ENCODE data around the gene IPO8.

The IPO8 gene

GRCh38 chr12:30661210-30661609 lies 34.5 kb downstream of the IPO8 start:
- H4K20me1 ChIP-seq (ENCODE audit: insufficient read depth, low read length) = no peaks in the 10 kb centered on the region
- no peaks in the 10 kb centered on the region for H3K4me1 ChIP-seq (ENCODE audit: insufficient read depth, low read length, severe bottlenecking)
- H3K9me3 ChIP-seq (ENCODE audit: low read length) = no peaks in the 10 kb centered on the region
- H3K27me3 ChIP-seq (ENCODE audit: insufficient read depth, low read length) = no peaks in the 10 kb centered on the region
- H3K27ac ChIP-seq (ENCODE audit: low read depth, low read length, poor library complexity, severe bottlenecking) = no peak overlapping the region
- no peaks in the 10 kb centered on the region for H3F3A ChIP-seq (ENCODE audit: insufficient read depth, low read length)
- no peak overlapping the region for H3K4me3 ChIP-seq (ENCODE audit: low read depth, low read length, poor library complexity, severe bottlenecking)
- peaks cover 57% of the 10 kb centered on the region for H3K36me3 ChIP-seq (ENCODE audit: insufficient read depth, low read length)
- H3K4me2 ChIP-seq (ENCODE audit: low read length) = no peak overlapping the region
- H3K9me2 ChIP-seq (ENCODE audit: low read depth, low read length) = no peaks in the 10 kb centered on the region
- TF ChIP-seq CTCF (IDR thresholded peaks at IDR 0.05; ENCODE audit: low read length) (no peak), EZH2 (IDR thresholded peaks at IDR 0.05; ENCODE audit: borderline replicate concordance, low read length) (no peak)
- no peak overlapping the region for H3K9ac ChIP-seq (ENCODE audit: low read length)
- no peaks in the 10 kb centered on the region for H3K79me2 ChIP-seq (ENCODE audit: insufficient read depth, low read length)
- H2AFZ ChIP-seq (ENCODE audit: low read length) = no peak overlapping the region

GRCh38 chr12:30652034-30652696 lies 43.5 kb downstream of the IPO8 start:
- Histone ChIP-seq H4K20me1 (ENCODE audit: insufficient read depth, low read length) (no peaks in the 10 kb centered on the region), H3K27me3 (ENCODE audit: insufficient read depth, low read length) (no peaks in the 10 kb centered on the region), H3K9ac (ENCODE audit: low read length) (no peak overlapping the region), H2AFZ (ENCODE audit: low read length) (no peak overlapping the region), H3K4me3 (ENCODE audit: low read depth, low read length, poor library complexity, severe bottlenecking) (no peak overlapping the region), H3K9me3 (ENCODE audit: low read length) (no peaks in the 10 kb centered on the region), H3K4me1 (ENCODE audit: insufficient read depth, low read length, severe bottlenecking) (no peaks in the 10 kb centered on the region), H3F3A (ENCODE audit: insufficient read depth, low read length) (no peaks in the 10 kb centered on the region), H3K9me2 (ENCODE audit: low read depth, low read length) (no peaks in the 10 kb centered on the region), H3K79me2 (ENCODE audit: insufficient read depth, low read length) (no peaks in the 10 kb centered on the region), H3K36me3 (ENCODE audit: insufficient read depth, low read length) (peaks cover 32% of the 10 kb centered on the region), H3K27ac (ENCODE audit: low read depth, low read length, poor library complexity, severe bottlenecking) (no peak overlapping the region), H3K4me2 (ENCODE audit: low read length) (no peak overlapping the region)
- TF ChIP-seq CTCF (IDR thresholded peaks at IDR 0.05; ENCODE audit: low read length) (no peak), EZH2 (IDR thresholded peaks at IDR 0.05; ENCODE audit: borderline replicate concordance, low read length) (no peak)

DNA sequence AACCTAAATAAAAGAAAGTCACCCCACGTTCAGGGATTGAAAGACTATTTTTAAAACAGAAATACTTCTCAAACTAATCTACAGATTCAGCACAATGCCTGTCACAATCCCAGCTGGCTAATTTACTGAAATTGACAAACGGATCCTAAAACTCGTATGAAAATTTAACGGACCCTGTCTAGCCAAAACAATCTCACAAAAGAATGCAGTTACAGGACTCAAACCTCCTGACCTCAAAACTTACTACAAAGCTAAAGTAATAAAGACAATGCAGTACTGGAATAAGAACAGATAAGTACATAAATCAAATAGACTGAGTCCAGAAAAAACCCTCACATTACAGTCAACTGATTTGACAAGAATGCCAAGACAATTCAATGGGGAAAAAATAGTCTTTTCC lies 48.8 kb downstream of the IPO8 start:
- no peaks in the 10 kb centered on the region for H3K9me2 ChIP-seq (ENCODE audit: low read depth, low read length)
- H3K36me3 ChIP-seq (ENCODE audit: insufficient read depth, low read length) = peaks cover 25% of the 10 kb centered on the region
- H3K27me3 ChIP-seq (ENCODE audit: insufficient read depth, low read length) = no peaks in the 10 kb centered on the region
- no peak overlapping the region for H2AFZ ChIP-seq (ENCODE audit: low read length)
- TF ChIP-seq CTCF (IDR thresholded peaks at IDR 0.05; ENCODE audit: low read length) (no peak), EZH2 (IDR thresholded peaks at IDR 0.05; ENCODE audit: borderline replicate concordance, low read length) (no peak)
- H3K9ac ChIP-seq (ENCODE audit: low read length) = no peak overlapping the region
- H3K79me2 ChIP-seq (ENCODE audit: insufficient read depth, low read length) = no peaks in the 10 kb centered on the region
- H3K27ac ChIP-seq (ENCODE audit: low read depth, low read length, poor library complexity, severe bottlenecking) = no peak overlapping the region
- no peaks in the 10 kb centered on the region for H3K4me1 ChIP-seq (ENCODE audit: insufficient read depth, low read length, severe bottlenecking)
- no peaks in the 10 kb centered on the region for H3K9me3 ChIP-seq (ENCODE audit: low read length)
- H4K20me1 ChIP-seq (ENCODE audit: insufficient read depth, low read length) = no peaks in the 10 kb centered on the region
- H3F3A ChIP-seq (ENCODE audit: insufficient read depth, low read length) = no peaks in the 10 kb centered on the region
- H3K4me2 ChIP-seq (ENCODE audit: low read length) = no peak overlapping the region
- H3K4me3 ChIP-seq (ENCODE audit: low read depth, low read length, poor library complexity, severe bottlenecking) = no peak overlapping the region
